ENCODE results near the gene SLC7A9.
"Not testable (repeated sequence)": the region's sequence is repeated elsewhere in the genome, so short reads cannot be mapped to it uniquely, and the experiment has no call there.

The SLC7A9 gene

GRCh38 chr19:32869369-32869965, at the start of gene SLC7A9:
Gene SLC7A9 (minus strand): TSS chr19:32869767. CDS start chr19:32868534, 1,233 bp downstream.
- peak; percentile 23 for DNase-seq

DNA sequence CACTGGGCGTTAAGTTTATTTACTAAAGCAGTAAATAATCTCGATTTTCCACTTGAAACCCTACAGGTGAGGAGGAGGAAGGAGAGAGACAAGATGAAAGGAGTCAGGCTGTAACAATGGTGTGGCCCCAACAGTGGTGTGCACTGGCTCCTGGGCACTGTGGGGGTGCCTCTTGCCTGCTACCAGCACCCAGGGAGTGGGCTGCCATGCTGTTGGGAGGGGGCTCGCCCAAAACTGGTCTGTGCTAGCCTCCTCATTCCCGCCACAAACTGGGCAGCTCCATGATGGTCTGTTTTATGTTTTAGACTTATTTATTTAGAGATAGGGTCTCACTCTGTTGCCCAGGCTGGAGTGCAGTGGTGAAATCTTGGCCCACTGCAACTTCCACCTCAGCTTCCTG, 49.8 kb upstream of the SLC7A9 start:
- DNase-seq = no peak

GRCh38 chr19:32917616-32917996, 48.0 kb upstream of the SLC7A9 start:
- no peak for DNase-seq

DNA sequence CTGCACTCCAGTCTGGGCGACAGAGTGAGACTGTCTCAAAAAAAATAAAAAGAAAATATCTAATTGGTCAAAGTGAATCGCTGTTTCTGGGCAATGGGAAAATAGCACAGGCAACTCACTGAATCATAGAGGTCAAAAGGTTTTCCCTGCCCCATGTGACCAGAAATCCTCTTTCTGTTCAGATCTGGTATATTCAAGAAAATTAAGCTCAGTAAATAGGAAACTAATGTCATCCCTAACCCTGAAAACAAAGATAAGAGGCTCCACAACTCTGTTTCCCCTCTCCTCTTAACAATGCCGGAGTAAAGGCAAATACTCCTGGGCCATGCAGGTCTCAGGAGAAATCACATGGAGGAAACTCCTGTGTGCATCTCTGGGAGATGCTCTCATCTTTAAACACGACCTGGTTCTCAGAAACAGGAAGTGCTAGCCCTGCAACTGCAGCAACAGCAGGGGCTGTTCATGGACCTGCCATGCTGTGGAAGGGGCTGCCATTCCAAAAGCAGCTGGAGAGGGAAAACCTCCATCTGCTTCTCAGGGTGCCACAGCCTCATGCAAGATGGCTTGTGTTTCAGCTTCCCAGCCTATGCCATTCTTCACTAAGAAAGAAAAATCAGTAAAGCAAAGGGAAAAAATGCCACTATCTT, 47.5 kb upstream of the SLC7A9 start:
- no peak for DNase-seq

DNA sequence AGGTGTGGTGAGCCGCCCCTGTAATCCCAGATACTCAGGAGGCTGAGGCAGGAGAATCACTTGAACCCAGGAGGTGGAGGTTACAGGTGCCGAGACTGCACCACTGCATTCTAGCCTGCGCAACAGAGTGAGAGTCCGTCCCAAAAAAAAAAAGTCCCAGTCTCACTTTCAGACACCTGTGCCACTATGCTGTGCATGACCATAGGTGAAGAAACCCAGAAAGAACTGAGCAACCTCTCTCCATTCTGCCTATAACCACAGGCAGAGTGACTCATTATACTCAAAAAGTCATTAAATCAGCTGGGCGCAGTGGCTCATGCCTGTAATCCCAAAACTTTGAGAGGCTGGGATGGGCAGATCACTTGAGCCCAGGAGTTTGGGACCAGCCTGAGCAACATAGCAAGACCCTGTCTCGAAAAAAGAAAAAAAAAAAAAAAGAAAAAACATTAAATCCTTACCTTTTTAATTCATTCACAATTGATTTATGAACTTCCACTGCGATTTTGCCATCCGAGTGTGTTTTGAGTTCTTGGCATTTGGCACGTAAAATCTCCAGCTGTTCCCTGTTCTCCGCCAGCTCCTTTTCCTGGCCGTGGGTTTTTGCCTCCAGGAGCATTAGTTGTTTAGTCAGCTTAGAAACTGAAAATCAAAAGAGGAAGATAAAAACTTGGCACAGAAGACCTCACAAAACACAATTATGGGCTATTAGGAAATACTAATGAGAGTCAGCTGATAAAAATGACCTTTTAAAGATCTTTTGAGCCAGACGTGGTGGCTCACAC, 45.5 kb upstream of the SLC7A9 start:
- DNase-seq = no peak

GRCh38 chr19:32911467-32911866, 41.9 kb upstream of the SLC7A9 start:
- DNase-seq = no peak

DNA sequence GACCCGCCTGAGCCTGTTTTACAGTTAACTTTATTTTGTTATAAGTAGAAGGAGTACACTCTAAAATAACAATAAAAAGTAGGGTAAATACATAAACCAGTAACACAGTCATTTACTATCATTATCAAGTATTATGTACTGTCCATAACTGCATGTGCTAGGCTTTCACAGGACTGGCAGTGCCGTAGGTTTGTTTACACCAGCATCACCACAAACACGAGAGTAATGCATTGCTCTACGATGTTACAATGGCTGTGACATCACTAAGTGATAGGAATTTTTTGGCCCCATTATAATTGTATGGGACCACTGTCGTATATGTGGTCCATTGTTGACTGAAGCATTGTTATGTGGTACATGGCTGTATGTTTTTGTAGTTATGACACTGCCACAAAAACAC, 41.3 kb upstream of the SLC7A9 start:
- DNase-seq = no peak

DNA sequence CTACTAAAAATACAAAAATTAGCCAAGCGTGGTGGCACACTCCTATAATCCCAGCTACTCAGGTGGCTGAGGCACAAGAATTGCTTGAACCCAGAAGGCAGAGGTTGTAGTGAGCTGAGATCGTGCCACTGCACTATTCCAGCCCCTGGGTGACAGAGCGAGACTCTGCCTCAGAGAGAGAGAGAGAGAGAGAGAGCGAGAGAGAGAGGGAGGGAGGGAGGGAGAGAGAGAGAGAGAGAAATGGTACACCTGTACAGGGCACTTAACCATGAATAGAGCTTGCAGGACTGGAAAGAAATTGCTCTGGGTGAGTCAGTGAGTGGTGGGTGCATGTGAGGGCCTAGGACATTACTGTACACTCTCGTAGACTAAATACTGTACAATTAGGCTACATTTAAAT, 40.5 kb upstream of the SLC7A9 start:
- no peak for DNase-seq

- no peak for DNase-seq
Measured at GRCh38 chr19:32909257-32909656, 39.7 kb upstream of the SLC7A9 start.

DNA sequence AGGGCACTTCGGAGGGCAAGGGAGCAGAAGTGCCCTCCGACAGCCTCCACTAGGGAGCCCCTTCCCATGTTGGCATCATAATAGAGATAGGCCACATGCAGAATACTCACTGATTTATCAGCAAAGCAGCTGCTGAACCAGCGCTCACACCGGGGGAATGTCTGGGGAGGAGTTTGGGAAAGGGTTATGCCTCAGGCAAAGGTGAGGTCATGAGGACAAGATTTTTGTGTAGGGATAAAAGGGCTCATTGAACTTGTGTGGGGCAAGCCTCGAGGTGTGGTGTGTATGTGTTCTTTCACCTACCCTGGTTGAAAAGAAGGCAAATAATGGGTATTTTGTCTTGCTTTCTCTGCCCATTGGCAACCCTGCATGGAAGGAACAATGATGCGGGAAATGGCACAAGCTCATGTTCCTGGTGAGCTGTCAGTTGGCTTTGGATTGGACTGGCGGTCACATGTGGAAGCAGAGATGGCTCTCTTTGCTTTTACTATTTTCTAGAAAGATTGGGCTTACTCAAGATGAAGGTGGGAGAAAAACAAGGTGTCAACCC, 39.1 kb upstream of the SLC7A9 start:
- DNase-seq = no peak

DNA sequence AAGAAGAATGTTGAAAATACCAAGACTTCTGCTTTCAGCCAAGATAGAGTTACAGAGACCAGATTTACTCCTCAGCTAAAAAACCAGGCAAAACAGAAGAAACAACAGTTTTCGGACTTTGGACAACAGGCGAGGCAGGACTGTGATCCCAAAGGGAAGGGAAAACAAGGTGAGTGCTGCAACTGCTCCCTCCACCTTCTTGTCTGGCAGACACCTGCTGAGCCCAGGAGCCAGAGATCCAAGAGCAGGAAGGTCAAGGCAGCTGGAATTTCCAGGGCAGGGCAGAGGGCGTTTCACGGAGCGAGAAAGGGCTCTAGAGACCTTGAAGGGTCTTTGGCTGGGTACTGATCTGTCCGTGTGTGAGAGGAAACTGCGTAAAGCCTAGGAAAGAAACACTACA, 32.9 kb upstream of the SLC7A9 start:
- DNase-seq = no peak

GRCh38 chr19:32901504-32902161, 32.1 kb upstream of the SLC7A9 start:
- DNase-seq = no peak

DNA sequence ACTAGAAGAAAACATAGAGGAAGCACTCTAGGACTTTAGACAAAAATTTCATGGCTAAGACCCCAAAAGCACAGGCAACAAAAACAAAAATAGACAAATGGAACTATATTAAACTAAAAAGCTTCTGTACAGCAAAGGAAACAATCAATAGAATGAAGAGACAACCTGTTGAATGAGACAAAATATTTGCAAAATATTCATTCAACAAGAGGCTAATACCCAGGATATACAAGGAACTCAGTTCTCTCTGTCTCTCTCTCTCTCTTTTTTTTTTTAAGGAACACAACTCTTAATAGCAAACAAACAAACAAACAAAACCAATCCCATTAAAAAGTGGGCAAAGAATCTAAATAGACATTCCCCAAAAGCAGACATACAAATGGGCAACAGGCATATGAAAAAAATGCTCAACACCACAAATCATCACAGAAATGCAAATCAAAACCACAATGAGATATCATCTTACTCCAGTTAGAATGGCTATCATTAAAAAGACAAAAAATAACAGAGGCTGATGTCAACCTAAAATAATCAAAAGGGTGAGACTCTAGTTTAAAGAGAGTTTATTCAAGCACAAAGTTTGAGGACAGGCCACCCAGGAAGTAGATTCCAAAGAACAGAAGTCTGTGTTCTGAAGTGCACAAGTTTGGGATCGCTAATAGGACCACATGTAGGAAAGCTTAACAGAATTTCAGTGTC, 27.1 kb upstream of the SLC7A9 start:
- DNase-seq = no peak

DNA sequence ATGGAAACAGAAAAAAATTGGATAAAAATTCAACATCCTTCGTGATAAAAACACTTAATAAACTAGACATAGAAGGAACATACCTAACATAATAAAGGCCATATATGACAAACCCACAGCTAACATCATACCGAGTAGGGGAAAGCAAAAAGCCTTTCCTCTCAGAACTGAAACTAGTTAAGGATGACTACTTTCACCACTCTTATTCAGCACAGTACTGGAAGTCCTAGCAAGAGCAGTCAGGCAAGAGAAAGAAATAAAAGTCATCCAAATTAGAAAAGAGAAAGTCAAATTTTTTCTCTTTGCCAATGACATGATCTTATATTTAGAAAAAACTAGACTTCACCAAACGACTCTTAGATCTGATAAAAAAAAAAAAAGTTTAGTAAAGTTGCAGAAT, 25.8 kb upstream of the SLC7A9 start:
- DNase-seq = no peak

DNA sequence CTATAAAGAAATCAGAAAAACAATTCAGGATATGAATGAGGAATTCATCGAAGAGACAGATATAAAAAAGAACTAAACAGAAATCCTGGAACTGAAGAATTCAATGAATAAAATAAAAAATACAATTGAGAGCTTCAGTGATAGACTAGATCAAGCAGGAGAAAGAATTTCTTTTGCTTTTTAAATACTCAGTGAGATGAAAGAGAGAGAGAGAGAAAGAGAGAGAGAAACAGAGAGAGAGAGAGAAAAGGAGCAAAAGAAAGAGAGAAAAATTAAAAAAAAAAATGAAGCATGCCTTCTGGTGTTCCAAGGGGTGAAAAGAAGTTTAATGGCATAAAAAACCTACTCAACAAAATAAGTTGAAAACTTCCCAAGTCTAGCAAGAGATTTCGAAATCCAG, 22.0 kb upstream of the SLC7A9 start:
- DNase-seq = no peak

DNA sequence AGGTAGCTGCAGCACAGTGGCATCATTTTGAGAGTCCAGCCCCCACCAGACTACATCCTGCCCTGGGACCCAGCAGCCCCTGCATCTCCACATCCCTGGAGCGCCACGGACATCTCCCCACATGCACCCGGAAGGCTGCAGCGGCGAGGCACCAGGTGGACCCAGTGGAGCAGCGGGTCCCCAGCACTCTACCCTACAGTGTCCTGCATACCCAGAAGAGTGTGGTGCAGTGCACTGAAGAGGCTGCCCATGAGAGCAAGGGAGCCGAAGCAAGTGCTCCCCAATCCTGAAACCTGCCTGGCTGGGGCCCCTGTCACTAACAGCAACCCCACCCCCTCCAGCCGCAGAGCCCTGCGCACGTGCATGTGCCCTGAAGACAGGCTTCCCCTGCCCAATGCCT, 21.3 kb upstream of the SLC7A9 start:
- DNase-seq = peak; percentile 13

GRCh38 chr19:32890326-32890725, 20.8 kb upstream of the SLC7A9 start:
- DNase-seq = no peak

GRCh38 chr19:32889137-32889934, 19.8 kb upstream of the SLC7A9 start:
- no peak for DNase-seq

DNA sequence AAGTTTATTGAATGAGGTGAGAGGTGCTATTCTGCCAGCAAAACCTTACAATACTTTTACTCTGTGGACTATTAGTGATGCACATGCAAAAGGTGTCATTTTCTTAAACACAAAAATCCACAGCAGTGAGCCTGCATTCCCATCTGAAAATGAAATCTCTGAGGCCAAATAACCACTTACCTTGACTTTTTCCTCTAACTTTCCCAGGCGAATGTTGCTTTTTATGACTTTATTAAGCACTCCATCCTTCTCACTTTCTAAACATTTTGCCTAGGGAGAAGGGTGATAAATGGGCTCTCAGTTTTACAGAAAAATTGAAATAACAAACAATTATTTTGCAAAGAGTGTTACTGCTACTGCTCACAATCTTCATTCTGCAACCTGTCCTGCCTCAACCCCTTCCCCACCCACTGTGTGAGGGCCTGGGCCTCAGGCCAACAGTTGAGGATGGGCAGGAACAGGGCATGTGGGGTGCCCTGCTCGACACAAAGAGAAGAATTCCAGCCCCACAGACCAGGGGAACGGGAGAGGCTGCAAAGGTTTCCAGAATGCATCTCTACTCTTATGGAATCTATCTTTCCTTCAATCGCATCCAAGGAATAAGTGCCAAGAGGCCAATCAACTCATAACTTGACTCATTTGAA, 18.1 kb upstream of the SLC7A9 start:
- no peak for DNase-seq

DNA sequence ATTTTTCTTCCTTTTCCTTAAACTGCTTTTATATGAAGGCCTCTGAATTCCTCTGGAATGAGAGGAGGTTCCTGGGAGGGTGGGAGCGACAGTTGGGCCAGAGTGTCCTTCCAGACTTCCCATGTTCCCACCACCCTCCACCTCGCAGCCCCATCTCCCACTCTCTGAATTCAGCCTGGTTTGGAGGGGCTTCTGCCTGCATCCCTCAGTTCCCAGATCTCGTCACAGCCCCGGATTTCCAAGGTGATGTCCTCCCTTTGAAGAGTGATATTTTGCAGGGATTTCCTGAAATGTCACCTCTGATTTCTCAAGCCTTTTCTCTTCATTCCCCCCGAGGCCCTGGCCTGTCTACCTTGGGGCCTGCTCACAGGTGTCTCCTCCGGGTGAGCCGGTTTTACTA, 16.7 kb upstream of the SLC7A9 start:
- DNase-seq = no peak

- DNase-seq = not testable (repeated sequence)
Measured at GRCh38 chr19:32885255-32885654, 15.7 kb upstream of the SLC7A9 start.
